22Rv1 (cell line): Measurements from ENCODE around the gene MT3.
"Not testable (repeated sequence)": the region's sequence is repeated elsewhere in the genome, so short reads cannot be mapped to it uniquely, and the experiment has no call there.

Experiments
- H3K27ac ChIP-seq: fragments of 450-650 bp; 2 replicates; pipeline ENCODE4 v1.5.1; 2017
- ZFX ChIP-seq: fragments of 450-650 bp; IDR thresholded peaks from 2 replicates; pipeline ENCODE4 v1.6.1; 2017; ENCODE audit warnings: antibody characterized with exemption, borderline replicate concordance
- TF ChIP-seq, protein P1 (sequence below): fragments of 450-650 bp; IDR thresholded peaks from 2 replicates; pipeline ENCODE4 v1.5.1; 2017; ENCODE audit warnings: mild to moderate bottlenecking

The MT3 gene

DNA sequence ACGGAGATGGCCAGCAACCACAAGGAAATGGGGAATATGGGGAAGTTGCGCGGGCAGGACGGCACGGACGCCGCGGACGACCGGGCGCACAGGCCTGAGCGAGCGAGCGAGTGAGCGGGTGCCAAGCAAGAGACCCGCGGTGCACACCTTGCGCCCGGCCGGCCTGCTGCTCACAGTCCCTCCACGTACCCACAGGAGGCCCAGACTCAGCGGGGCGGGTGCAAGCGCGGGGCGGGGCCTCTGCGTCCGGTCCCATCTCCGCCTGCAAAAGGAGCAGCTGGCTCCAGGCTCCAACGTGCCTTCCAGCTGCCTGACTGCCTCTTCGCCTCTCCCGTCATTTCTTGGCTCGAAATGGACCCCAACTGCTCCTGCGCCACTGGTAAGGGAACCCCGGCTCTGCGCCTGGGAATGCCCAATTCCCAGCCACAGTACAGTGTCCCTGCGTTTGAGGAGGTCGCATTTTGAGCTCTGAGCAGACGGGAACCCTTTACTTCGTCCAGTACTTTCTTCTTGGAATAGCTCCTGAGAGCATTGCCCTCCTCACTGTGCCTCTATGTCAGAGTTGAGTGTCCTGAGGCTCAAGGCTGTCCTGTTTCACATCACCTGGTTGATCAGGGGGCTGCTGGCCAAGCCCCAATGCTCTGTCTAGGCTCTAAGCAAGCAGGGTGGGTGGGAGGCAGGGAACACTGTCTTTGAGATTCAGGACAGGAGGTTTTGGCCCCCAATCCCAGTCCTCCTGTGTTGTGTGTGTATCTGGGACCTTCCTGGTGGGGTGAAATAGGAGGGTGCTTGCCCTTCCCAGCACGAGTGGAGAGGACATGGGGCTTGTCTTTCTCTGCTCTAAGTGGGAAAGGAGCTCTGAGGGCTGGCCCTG lies 28.1 kb downstream of the MT3 start:
- no peak for TF ChIP-seq ZFX
- TF ChIP-seq, protein P1, sequence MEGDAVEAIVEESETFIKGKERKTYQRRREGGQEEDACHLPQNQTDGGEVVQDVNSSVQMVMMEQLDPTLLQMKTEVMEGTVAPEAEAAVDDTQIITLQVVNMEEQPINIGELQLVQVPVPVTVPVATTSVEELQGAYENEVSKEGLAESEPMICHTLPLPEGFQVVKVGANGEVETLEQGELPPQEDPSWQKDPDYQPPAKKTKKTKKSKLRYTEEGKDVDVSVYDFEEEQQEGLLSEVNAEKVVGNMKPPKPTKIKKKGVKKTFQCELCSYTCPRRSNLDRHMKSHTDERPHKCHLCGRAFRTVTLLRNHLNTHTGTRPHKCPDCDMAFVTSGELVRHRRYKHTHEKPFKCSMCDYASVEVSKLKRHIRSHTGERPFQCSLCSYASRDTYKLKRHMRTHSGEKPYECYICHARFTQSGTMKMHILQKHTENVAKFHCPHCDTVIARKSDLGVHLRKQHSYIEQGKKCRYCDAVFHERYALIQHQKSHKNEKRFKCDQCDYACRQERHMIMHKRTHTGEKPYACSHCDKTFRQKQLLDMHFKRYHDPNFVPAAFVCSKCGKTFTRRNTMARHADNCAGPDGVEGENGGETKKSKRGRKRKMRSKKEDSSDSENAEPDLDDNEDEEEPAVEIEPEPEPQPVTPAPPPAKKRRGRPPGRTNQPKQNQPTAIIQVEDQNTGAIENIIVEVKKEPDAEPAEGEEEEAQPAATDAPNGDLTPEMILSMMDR: no peak
- no peak overlapping the region for H3K27ac ChIP-seq

DNA sequence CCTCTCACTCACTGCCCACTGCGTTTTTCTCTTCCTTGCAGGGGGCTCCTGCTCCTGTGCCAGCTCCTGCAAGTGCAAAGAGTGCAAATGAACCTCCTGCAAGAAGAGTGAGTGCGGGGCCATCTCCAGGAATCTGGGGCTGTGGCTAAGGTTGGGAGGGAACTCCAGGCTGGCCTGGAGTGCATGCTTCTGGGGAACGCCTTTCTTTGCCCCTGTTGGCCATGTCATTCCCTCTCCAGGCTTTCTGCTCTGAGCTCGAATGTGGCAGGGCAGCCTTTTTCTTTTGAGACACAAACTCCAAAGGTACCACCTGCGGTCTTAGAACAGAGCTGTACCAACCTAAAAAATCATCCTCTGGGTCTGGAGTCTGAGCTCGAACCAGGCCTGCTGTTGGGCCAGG lies 28.8 kb downstream of the MT3 start:
- TF ChIP-seq ZFX: no peak
- TF ChIP-seq, protein P1: no peak
- no peak overlapping the region for H3K27ac ChIP-seq

GRCh38 chr16:56620339-56620897 lies 31.1 kb downstream of the MT3 start:
- no peak for TF ChIP-seq ZFX
- TF ChIP-seq, protein P1: no peak
- no peak overlapping the region for H3K27ac ChIP-seq

DNA sequence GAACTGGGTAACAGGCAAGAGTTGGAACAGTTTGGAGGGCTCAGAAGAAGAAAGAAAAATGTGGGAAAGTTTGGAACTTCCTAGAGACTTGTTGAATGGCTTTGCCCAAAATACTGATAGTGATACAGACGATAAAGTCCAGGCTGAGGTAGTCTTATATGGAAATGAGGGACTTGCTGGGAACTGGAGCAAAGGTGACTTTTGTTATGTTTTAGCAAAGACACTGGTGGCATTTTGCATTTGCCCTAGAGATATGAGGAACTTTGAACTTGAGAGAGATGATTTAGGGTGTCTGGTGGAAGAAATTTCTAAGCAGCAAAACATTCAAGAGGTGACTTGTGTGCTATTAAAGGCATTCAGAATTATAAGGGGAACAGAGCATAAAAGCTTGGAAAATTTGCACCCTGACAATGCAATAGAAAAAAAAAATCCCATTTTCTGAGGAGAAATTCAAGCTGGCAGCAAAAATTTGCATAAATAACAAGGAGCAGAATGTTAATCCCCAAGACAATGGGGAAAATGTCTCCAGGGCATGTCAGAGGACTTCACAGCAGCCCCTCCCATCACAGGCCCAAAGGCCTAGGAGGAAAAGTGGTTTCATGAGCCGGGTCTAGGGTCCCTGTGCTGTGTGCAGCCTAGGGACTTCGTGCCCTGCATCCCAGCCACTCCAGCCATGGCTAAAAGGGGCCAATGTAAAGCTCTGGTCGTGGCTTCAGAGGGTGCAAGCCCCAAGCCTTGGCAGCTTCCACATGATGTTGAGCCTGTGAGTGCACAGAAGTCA lies 32.5 kb downstream of the MT3 start:
- H3K27ac ChIP-seq: not testable (repeated sequence)

- not testable (repeated sequence) for H3K27ac ChIP-seq
Measured at GRCh38 chr16:56623184-56623583, 33.9 kb downstream of the MT3 start.

- TF ChIP-seq, protein P1: no peak
- TF ChIP-seq ZFX: no peak
- no peak overlapping the region for H3K27ac ChIP-seq
Measured at GRCh38 chr16:56623637-56624036, 34.3 kb downstream of the MT3 start.

- TF ChIP-seq ZFX: no peak
- peak within 1 kb of the TSS; percentile 18; the same call in 1 of the 2 replicates for H3K27ac ChIP-seq
Measured at GRCh38 chr16:56625140-56625942, 36.0 kb downstream of the MT3 start, which contains the start of gene MT1E. MT1E (plus strand) TSS chr16:56625781; CDS start chr16:56625852, 71 bp downstream.

DNA sequence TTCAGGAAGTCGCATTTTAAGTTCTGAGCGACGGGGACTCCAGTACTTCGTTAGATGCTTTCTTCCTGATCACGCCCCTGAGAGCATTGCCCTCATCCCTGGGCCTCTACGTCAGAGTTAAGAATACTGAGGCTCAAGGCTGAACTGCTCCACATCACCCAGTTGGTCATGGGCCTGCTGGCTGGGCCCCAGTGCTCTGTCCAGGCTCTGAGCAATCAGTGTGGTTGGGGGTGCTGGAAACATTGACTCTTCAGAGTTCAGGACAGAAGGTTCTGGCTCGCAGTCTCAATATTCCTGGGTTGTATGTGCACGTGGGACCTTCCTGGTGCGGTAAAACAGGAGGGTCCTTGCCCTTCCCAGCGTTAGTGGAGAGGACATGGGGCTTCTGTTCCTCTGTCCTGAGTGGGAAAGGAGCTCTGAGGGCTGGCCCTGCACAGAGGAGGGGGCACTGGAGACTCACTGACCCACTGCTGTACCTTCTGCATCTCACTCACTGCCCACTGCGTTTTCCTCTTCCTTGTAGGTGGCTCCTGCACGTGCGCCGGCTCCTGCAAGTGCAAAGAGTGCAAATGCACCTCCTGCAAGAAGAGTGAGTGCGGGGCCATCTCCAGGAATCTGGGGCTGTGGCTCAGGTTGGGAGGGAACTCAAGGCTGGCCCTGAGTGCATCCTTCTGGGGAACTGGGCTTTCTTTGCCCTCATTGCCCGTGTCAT lies 36.8 kb downstream of the MT3 start:
- peak overlapping the region; percentile 18; the same call in 1 of the 2 replicates for H3K27ac ChIP-seq
- TF ChIP-seq ZFX: no peak
- TF ChIP-seq, protein P1: no peak
